HepG2 (cell line): ENCODE results near the gene ZCCHC17. TPM values are rescaled to one million over a fixed set of nuclear protein-coding genes. Genes with fewer than 3 reads are reported as not detected.

ENCODE experiments used
- HES4 ChIP-seq: sonication (generic); formaldehyde crosslinking; IDR thresholded peaks from 2 replicates; pipeline ENCODE4 v1.9.0; 2021; ENCODE audit warnings: mild to moderate bottlenecking, missing genetic modification reagents, borderline replicate concordance
- KDM3A ChIP-seq: IDR thresholded peaks from 2 replicates; pipeline ENCODE4 v1.6.1; 2018; ENCODE audit warnings: low read depth, missing compliant biosample characterization
- KLF15 ChIP-seq: sonication (generic); formaldehyde crosslinking; IDR thresholded peaks from 2 replicates; pipeline ENCODE4 v1.8.1; 2023; ENCODE audit warnings: borderline replicate concordance, mild to moderate bottlenecking, inconsistent platforms, missing genetic modification reagents, mixed read lengths
- MYNN ChIP-seq: sonication (generic); formaldehyde crosslinking; IDR thresholded peaks from 2 replicates; pipeline ENCODE4 v1.4.0; 2020; ENCODE audit warnings: mild to moderate bottlenecking, low read depth, missing genetic modification reagents
- NAIF1 ChIP-seq: sonication (generic); formaldehyde crosslinking; IDR thresholded peaks from 2 replicates; pipeline ENCODE4 v1.5.0; 2020; ENCODE audit warnings: mild to moderate bottlenecking, missing genetic modification reagents, borderline replicate concordance
- POLR2A ChIP-seq, 2 experiments: IDR thresholded peaks; 2 replicates each; pipeline ENCODE4 v1.6.1; 2011; ENCODE audit warnings: low read depth in 2 of 2, low read length in 2 of 2, mild to moderate bottlenecking in 1 of 2, moderate library complexity in 1 of 2; ENCODE audit not compliant: insufficient read depth in 1 of 2
- PPARG ChIP-seq: conservative IDR thresholded peaks from 2 replicates; pipeline ENCODE4 v1.6.1; 2016; ENCODE audit warnings: missing biosample characterization, missing genetic modification reagents
- PRMT3 ChIP-seq: sonication (generic); formaldehyde crosslinking; IDR thresholded peaks from 2 replicates; pipeline ENCODE4 v1.8.1; 2022; ENCODE audit warnings: low read depth, mild to moderate bottlenecking, moderate library complexity, missing genetic modification reagents, borderline replicate concordance
- RFX5 ChIP-seq: IDR thresholded peaks from 2 replicates; pipeline ENCODE4 v1.6.1; 2011; ENCODE audit warnings: low read depth, low read length, improper control_type of control experiment
- TBL1XR1 ChIP-seq: fragments of 150-350 bp; IDR thresholded peaks from 2 replicates; pipeline ENCODE4 v1.6.1; 2014; ENCODE audit warnings: borderline replicate concordance, low read length; ENCODE audit not compliant: partially characterized antibody
- TOPORS ChIP-seq: sonication (generic); formaldehyde crosslinking; IDR thresholded peaks from 2 replicates; pipeline ENCODE4 v1.8.0; 2023; ENCODE audit warnings: mild to moderate bottlenecking, missing genetic modification reagents
- XBP1 ChIP-seq: sonication (generic); formaldehyde crosslinking; IDR thresholded peaks from 2 replicates; pipeline ENCODE4 v1.5.0; 2020; ENCODE audit warnings: missing genetic modification reagents
- ZBTB49 ChIP-seq: sonication (generic); formaldehyde crosslinking; IDR thresholded peaks from 2 replicates; pipeline ENCODE4 v1.4.0; 2020; ENCODE audit warnings: missing genetic modification reagents, borderline replicate concordance
- ZNF230 ChIP-seq: sonication (generic); formaldehyde crosslinking; IDR thresholded peaks from 2 replicates; pipeline ENCODE4 v1.4.0; 2020; ENCODE audit warnings: mild to moderate bottlenecking, missing genetic modification reagents
- ZNF567 ChIP-seq: sonication (generic); formaldehyde crosslinking; IDR thresholded peaks from 2 replicates; pipeline ENCODE4 v1.8.1; 2023; ENCODE audit warnings: mild to moderate bottlenecking, missing genetic modification reagents, borderline replicate concordance
- ZNF576 ChIP-seq: sonication (generic); formaldehyde crosslinking; IDR thresholded peaks from 2 replicates; pipeline ENCODE4 v1.4.0; 2020; ENCODE audit warnings: mild to moderate bottlenecking, missing genetic modification reagents
- ZXDC ChIP-seq: sonication (generic); formaldehyde crosslinking; IDR thresholded peaks from 2 replicates; pipeline ENCODE4 v1.5.0; 2020; ENCODE audit warnings: mild to moderate bottlenecking, missing genetic modification reagents
- polyA plus RNA-seq, 8 experiments: library from polyadenylated mRNA; depleted of rRNA in 3 of 8; stranded (reverse) in 7 of 8; unstranded in 1 of 8; fragments of >200 nt; fragmentation: Illumina TruSeq in 4 of 8; extraction: Trizol in 4 of 8; gene quantifications; 2 replicates each; pipeline versions ENCODE4 v1.2.1 to v1.2.3, GENCODE V29; 2011 to 2016; ENCODE audit warnings: low read depth in 4 of 8, missing spikeins in 1 of 8, mixed read lengths in 1 of 8; ENCODE audit not compliant: insufficient read depth in 1 of 8
- total RNA-seq, 5 experiments: library from RNA; depleted of rRNA; stranded (reverse); fragments of >200 nt; fragmentation: Illumina TruSeq; extraction: Trizol; gene quantifications; 2 replicates each; pipeline ENCODE4 v1.2.3, GENCODE V29; 2016; ENCODE audit warnings: low read depth in 1 of 5
- TF ChIP-seq, protein P1 (sequence below): sonication (generic); formaldehyde crosslinking; conservative IDR thresholded peaks from 2 replicates; pipeline ENCODE4 v1.8.0; 2022; ENCODE audit warnings: low read depth, missing genetic modification reagents
- TF ChIP-seq, protein P2 (sequence below): IDR thresholded peaks from 2 replicates; pipeline ENCODE4 v1.6.1; 2012; ENCODE audit warnings: low read depth, low read length, improper control_type of control experiment
- TF ChIP-seq, protein P3 (sequence below): IDR thresholded peaks from 2 replicates; pipeline ENCODE4 v1.6.1; 2016; ENCODE audit warnings: mild to moderate bottlenecking

ZCCHC17 gene
- total and polyA plus RNA-seq, 2 of the 13 experiments (the other 11 are each of a cell fraction or from before 2014, with no cell fraction given): 20.5 to 53.0 TPM

GRCh38 chr1:31413405-31414001 is 116.7 kb downstream of the ZCCHC17 start (continued):
- TF ChIP-seq ZNF567: no peak
- TF ChIP-seq KLF15 (CRISPR knock-in tag): no peak
- no peak for TF ChIP-seq ZNF230 (CRISPR knock-in tag)
- no peak for TF ChIP-seq PPARG (CRISPR knock-in tag)
- no peak for TF ChIP-seq ZNF576 (CRISPR knock-in tag)
- TF ChIP-seq NAIF1 (CRISPR knock-in tag): no peak
- TF ChIP-seq, protein P1, sequence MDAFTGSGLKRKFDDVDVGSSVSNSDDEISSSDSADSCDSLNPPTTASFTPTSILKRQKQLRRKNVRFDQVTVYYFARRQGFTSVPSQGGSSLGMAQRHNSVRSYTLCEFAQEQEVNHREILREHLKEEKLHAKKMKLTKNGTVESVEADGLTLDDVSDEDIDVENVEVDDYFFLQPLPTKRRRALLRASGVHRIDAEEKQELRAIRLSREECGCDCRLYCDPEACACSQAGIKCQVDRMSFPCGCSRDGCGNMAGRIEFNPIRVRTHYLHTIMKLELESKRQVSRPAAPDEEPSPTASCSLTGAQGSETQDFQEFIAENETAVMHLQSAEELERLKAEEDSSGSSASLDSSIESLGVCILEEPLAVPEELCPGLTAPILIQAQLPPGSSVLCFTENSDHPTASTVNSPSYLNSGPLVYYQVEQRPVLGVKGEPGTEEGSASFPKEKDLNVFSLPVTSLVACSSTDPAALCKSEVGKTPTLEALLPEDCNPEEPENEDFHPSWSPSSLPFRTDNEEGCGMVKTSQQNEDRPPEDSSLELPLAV (CRISPR knock-in tag): no peak
- no peak for TF ChIP-seq POLR2A (IDR thresholded peaks at IDR 0.05; ENCODE audit: insufficient read depth in 1 of 2, low read depth in 2 of 2, low read length in 2 of 2)
- no peak for TF ChIP-seq KDM3A (CRISPR knock-in tag)
- TF ChIP-seq XBP1 (CRISPR knock-in tag): no peak
- no peak for TF ChIP-seq ZBTB49 (CRISPR knock-in tag)
- TF ChIP-seq, protein P2, sequence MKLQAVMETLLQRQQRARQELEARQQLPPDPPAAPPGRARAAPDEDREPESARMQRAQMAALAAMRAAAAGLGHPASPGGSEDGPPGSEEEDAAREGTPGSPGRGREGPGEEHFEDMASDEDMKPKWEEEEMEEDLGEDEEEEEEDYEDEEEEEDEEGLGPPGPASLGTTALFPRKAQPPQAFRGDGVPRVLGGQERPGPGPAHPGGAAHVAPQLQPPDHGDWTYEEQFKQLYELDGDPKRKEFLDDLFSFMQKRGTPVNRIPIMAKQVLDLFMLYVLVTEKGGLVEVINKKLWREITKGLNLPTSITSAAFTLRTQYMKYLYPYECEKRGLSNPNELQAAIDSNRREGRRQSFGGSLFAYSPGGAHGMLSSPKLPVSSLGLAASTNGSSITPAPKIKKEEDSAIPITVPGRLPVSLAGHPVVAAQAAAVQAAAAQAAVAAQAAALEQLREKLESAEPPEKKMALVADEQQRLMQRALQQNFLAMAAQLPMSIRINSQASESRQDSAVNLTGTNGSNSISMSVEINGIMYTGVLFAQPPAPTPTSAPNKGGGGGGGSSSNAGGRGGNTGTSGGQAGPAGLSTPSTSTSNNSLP: no peak
- TF ChIP-seq RFX5: no peak
- TF ChIP-seq, protein P3, sequence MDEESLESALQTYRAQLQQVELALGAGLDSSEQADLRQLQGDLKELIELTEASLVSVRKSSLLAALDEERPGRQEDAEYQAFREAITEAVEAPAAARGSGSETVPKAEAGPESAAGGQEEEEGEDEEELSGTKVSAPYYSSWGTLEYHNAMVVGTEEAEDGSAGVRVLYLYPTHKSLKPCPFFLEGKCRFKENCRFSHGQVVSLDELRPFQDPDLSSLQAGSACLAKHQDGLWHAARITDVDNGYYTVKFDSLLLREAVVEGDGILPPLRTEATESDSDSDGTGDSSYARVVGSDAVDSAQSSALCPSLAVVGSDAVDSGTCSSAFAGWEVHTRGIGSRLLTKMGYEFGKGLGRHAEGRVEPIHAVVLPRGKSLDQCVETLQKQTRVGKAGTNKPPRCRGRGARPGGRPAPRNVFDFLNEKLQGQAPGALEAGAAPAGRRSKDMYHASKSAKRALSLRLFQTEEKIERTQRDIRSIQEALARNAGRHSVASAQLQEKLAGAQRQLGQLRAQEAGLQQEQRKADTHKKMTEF: no peak; the same call in 1 of the 2 replicates
- TF ChIP-seq MYNN (CRISPR knock-in tag): no peak
- no peak for TF ChIP-seq ZXDC (CRISPR knock-in tag)
- TF ChIP-seq TOPORS (CRISPR knock-in tag): peak; percentile 80
- no peak for TF ChIP-seq PRMT3 (CRISPR knock-in tag)
- TF ChIP-seq HES4 (CRISPR knock-in tag): no peak
- no peak for TF ChIP-seq TBL1XR1
